Transverse colon (tissue), 4 donors: ENCODE results near the gene CFD.

Experiments used
- EP300 ChIP-seq: sonication (generic); formaldehyde crosslinking; IDR thresholded peaks from one replicate; pipeline ENCODE4 v1.6.1; 2017; ENCODE audit warnings: antibody characterized with exemption, low read depth
- POLR2A ChIP-seq: fragments of 450-650 bp; IDR thresholded peaks from one replicate; pipeline ENCODE4 v1.6.1; 2016; ENCODE audit warnings: antibody characterized with exemption, mild to moderate bottlenecking, moderate library complexity
- POLR2AphosphoS5 ChIP-seq, 3 donors: sonication (generic); formaldehyde crosslinking; IDR thresholded peaks; one replicate each; pipeline ENCODE4 v1.6.1; 2016; ENCODE audit warnings: antibody characterized with exemption in 3 of 3
- TF ChIP-seq, protein P1 (sequence below), 5 experiments: fragments of 200-600 bp in 3 of 5; fragments of 450-650 bp in 2 of 5; sonication (generic) in 3 of 5; IDR thresholded peaks; 1 replicate in 2 of 5; 2 replicates in 3 of 5; pipeline ENCODE4 v1.5.1; 2016 to 2017; ENCODE audit warnings: antibody characterized with exemption in 5 of 5, inconsistent platforms in 3 of 5, mild to moderate bottlenecking in 2 of 5, moderate library complexity in 1 of 5

DNA sequence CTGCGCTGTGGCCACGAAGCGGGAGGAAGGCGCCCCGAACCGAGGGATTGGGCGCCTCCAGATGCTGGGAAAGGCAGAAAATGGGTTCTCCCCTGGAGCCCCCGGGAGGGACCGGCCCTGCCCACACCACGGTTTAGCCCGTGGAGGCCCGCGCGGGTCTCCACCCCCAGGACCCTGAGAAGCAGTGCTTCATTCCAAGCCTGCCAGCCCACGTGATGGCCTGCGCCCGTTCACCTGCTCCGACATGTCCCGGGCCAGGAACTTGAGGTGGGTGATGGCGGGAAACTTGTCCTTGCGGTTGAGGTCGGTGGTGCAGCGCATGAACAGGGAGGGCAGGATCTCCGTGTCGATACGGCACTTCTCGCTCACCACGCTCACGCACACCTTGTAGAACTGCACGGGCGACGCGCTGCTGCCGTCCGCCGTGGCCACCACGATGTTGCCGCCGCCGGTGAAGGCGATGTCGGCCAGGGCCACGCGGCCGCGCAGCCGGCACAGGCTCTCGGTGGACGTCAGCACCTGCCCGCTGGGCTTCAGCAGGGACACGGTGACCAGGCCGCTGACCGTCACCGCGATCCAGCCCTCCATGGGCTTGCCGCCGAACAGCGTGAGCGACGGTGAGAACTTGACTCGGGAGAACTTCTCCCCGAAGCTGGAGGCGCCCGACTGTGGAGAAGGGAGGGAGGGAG lies 26.2 kb downstream of the CFD start:
- no peak for TF ChIP-seq POLR2A
- TF ChIP-seq, protein P1, sequence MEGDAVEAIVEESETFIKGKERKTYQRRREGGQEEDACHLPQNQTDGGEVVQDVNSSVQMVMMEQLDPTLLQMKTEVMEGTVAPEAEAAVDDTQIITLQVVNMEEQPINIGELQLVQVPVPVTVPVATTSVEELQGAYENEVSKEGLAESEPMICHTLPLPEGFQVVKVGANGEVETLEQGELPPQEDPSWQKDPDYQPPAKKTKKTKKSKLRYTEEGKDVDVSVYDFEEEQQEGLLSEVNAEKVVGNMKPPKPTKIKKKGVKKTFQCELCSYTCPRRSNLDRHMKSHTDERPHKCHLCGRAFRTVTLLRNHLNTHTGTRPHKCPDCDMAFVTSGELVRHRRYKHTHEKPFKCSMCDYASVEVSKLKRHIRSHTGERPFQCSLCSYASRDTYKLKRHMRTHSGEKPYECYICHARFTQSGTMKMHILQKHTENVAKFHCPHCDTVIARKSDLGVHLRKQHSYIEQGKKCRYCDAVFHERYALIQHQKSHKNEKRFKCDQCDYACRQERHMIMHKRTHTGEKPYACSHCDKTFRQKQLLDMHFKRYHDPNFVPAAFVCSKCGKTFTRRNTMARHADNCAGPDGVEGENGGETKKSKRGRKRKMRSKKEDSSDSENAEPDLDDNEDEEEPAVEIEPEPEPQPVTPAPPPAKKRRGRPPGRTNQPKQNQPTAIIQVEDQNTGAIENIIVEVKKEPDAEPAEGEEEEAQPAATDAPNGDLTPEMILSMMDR (IDR thresholded peaks at IDR 0.05): no peak
- TF ChIP-seq EP300: no peak
- no peak for TF ChIP-seq POLR2AphosphoS5 (IDR thresholded peaks at IDR 0.05)
